NCI-H2196 (cell line): ENCODE data around the gene ZNF786.
"Not testable (repeated sequence)": the region's sequence is repeated elsewhere in the genome, so short reads cannot be mapped to it uniquely, and the experiment has no call there.

ENCODE experiments used
- DNase-seq: peaks from one replicate; lab custom pipeline; 2025; ENCODE audit not compliant: unreplicated experiment; lab: John Stamatoyannopoulos, UW

Gene ZNF786

GRCh38 chr7:149084407-149084806 is 6.1 kb downstream of the ZNF786 start:
- DNase-seq = no peak

- no peak for DNase-seq
Measured at GRCh38 chr7:149081914-149082313, 8.6 kb downstream of the ZNF786 start.

- DNase-seq = no peak
Measured at GRCh38 chr7:149077594-149077993, 12.9 kb downstream of the ZNF786 start.

GRCh38 chr7:149075286-149075685 is 15.2 kb downstream of the ZNF786 start:
- DNase-seq = no peak

- no peak for DNase-seq
Measured at GRCh38 chr7:149074116-149074885, 16.2 kb downstream of the ZNF786 start.

- no peak for DNase-seq
Measured at GRCh38 chr7:149072438-149072775, 18.1 kb downstream of the ZNF786 start.

GRCh38 chr7:149071641-149072437 is 18.7 kb downstream of the ZNF786 start:
- DNase-seq = no peak

- DNase-seq = no peak
Measured at GRCh38 chr7:149071182-149071635, 19.3 kb downstream of the ZNF786 start.

GRCh38 chr7:149070372-149071125 is 20.0 kb downstream of the ZNF786 start:
- no peak for DNase-seq

- no peak for DNase-seq
Measured at GRCh38 chr7:149067869-149068268, 22.6 kb downstream of the ZNF786 start.

- no peak for DNase-seq
Measured at GRCh38 chr7:149063476-149063875, 27.0 kb downstream of the ZNF786 start.

- DNase-seq = not testable (repeated sequence)
Measured at GRCh38 chr7:149062217-149062899, 28.2 kb downstream of the ZNF786 start.

- no peak for DNase-seq
Measured at GRCh38 chr7:149060156-149060555, 30.4 kb downstream of the ZNF786 start.

- DNase-seq = no peak
Measured at GRCh38 chr7:149053885-149054284, 36.6 kb downstream of the ZNF786 start.

GRCh38 chr7:149053384-149053783 is 37.1 kb downstream of the ZNF786 start:
- no peak for DNase-seq

- DNase-seq = no peak
Measured at GRCh38 chr7:149050941-149051340, 39.6 kb downstream of the ZNF786 start.

- no peak for DNase-seq
Measured at GRCh38 chr7:149048805-149049204, 41.7 kb downstream of the ZNF786 start.

GRCh38 chr7:149046416-149046815 is 44.1 kb downstream of the ZNF786 start:
- no peak for DNase-seq

GRCh38 chr7:149043936-149044335 is 46.6 kb downstream of the ZNF786 start:
- DNase-seq = no peak

GRCh38 chr7:149041350-149041749 is 49.2 kb downstream of the ZNF786 start:
- no peak for DNase-seq

GRCh38 chr7:149038641-149039040 is 51.9 kb downstream of the ZNF786 start:
- not testable (repeated sequence) for DNase-seq
